ENCODE measurements around the gene INPP5A.

The INPP5A gene

DNA sequence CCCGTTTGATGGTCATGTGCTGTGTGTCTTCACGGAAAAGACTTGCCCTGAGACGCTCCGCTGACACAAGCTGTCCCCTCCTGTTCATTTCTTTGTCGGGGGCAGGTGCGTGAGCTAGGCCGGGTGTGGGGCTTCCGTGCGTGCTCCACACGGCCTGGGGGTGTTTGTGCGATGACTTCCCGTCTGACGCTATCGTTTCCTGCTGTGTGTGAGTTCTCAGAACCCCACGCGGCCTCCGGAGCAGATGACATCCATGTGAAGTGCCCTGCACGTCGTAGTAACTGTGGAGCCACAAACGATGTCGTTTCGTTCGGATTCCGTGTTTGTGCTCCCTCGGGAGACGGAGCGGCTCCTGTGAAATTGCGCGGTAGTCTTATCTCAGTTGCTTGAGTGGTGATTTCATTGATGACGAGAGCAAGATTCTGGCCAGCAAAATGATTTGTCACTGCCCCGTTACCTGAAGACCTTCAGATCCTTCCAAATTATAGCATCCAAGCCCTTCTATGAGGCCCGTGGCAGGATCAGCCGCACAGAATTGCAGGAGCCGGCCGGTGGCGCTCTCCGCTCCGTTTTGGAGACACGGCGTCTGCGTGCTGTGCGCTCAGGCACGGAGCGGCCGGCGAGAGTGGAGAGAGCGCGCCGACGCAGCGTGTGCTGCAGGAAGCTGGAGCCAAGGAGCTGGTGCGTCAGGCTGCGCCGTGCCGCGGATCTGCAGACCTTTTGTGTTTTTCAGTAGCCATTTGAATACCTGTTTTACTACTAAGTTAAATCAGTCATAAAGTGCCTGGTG, 153.4 kb downstream of the INPP5A start:
- H3K4me3 ChIP-seq (ENCODE audit: low read length) = no peak overlapping the region
- no peaks in the 10 kb centered on the region for H3K36me3 ChIP-seq (ENCODE audit: control insufficient read depth, insufficient read depth, low read length)
- H3K9ac ChIP-seq (ENCODE audit: low read length) = no peak overlapping the region
- H3K27ac ChIP-seq (ENCODE audit: low read depth, low read length) = no peak overlapping the region
- H3K27me3 ChIP-seq (ENCODE audit: control insufficient read depth, insufficient read depth, low read length) = no peaks in the 10 kb centered on the region
- H3K4me1 ChIP-seq (ENCODE audit: control insufficient read depth, insufficient read depth, low read length) = no peaks in the 10 kb centered on the region

- no peaks in the 10 kb centered on the region for H3K4me1 ChIP-seq (ENCODE audit: control insufficient read depth, insufficient read depth, low read length)
- no peak overlapping the region for H3K9ac ChIP-seq (ENCODE audit: low read length)
- no peak overlapping the region for H3K27ac ChIP-seq (ENCODE audit: low read depth, low read length)
- no peak overlapping the region for H3K4me3 ChIP-seq (ENCODE audit: low read length)
- no peaks in the 10 kb centered on the region for H3K36me3 ChIP-seq (ENCODE audit: control insufficient read depth, insufficient read depth, low read length)
- H3K27me3 ChIP-seq (ENCODE audit: control insufficient read depth, insufficient read depth, low read length) = no peaks in the 10 kb centered on the region
Observed at GRCh38 chr10:132691711-132692153, 154.1 kb downstream of the INPP5A start.

DNA sequence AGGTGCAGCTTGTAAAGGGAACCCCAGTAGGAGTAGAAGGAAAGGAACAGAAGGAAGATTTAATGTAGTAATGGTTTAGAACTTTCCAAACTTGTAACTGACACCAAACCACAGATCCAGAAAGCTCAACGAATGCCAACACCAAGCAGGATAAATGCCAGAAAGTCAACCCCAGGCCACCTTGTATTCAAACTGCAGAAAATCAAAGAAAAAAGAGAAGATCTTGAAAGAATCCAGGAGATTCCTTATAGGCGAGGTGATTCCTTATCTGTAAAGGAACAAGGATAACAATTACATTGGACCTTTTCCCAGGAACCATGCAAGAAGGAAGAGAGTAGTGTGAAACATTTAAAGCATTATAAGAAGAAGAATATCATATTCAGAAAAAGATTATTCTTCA, 154.7 kb downstream of the INPP5A start:
- Histone ChIP-seq H3K36me3 (ENCODE audit: control insufficient read depth, insufficient read depth, low read length) (no peaks in the 10 kb centered on the region), H3K27me3 (ENCODE audit: control insufficient read depth, insufficient read depth, low read length) (no peaks in the 10 kb centered on the region), H3K4me3 (ENCODE audit: low read length) (no peak overlapping the region), H3K4me1 (ENCODE audit: control insufficient read depth, insufficient read depth, low read length) (no peaks in the 10 kb centered on the region), H3K9ac (ENCODE audit: low read length) (no peak overlapping the region), H3K27ac (ENCODE audit: low read depth, low read length) (no peak overlapping the region)

DNA sequence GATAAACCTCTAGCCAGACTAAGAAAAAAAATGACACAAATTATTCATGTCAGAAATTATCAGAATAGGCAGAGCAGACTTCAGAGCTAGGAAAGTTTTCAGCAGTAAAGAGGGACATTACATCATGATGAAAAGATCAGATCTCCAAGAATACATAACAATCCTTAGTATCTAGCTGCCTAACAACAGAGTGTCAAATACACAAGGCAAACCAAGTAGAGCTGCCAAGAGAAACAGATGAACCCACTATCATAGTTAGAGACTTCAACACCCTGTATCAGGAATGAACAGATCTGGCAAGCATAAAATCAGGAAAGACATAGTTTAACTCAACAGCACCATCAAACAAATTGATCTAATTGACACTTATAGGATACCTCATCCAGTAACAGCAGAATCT, 156.1 kb downstream of the INPP5A start:
- H3K9ac ChIP-seq (ENCODE audit: low read length) = no peak overlapping the region
- H3K36me3 ChIP-seq (ENCODE audit: control insufficient read depth, insufficient read depth, low read length) = peaks cover 7% of the 10 kb centered on the region
- no peaks in the 10 kb centered on the region for H3K27me3 ChIP-seq (ENCODE audit: control insufficient read depth, insufficient read depth, low read length)
- H3K27ac ChIP-seq (ENCODE audit: low read depth, low read length) = no peak overlapping the region
- no peak overlapping the region for H3K4me3 ChIP-seq (ENCODE audit: low read length)
- no peaks in the 10 kb centered on the region for H3K4me1 ChIP-seq (ENCODE audit: control insufficient read depth, insufficient read depth, low read length)

DNA sequence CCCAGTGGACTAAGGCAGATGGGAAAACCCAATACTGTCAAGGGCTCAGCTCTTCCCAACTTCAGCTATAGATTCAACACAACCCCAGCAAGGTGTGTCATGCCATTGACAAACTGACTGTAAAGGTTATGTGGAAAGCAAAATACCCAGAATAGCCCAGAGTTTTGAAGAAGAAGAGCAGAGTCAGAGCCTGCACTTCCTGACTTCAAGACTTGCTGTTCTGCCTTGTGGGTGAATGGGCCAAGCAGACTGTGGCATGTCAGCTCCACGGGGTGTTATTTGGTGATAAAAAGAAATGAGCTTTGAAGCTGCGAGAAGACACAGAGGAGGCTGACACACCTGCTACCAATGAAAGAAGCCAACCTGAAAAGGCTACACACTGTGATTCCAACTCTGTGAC, 158.6 kb downstream of the INPP5A start:
- Histone ChIP-seq H3K9ac (ENCODE audit: low read length) (no peak overlapping the region), H3K4me3 (ENCODE audit: low read length) (no peak overlapping the region), H3K27me3 (ENCODE audit: control insufficient read depth, insufficient read depth, low read length) (no peaks in the 10 kb centered on the region), H3K36me3 (ENCODE audit: control insufficient read depth, insufficient read depth, low read length) (peaks cover 9% of the 10 kb centered on the region), H3K27ac (ENCODE audit: low read depth, low read length) (no peak overlapping the region), H3K4me1 (ENCODE audit: control insufficient read depth, insufficient read depth, low read length) (peaks cover 9% of the 10 kb centered on the region)

DNA sequence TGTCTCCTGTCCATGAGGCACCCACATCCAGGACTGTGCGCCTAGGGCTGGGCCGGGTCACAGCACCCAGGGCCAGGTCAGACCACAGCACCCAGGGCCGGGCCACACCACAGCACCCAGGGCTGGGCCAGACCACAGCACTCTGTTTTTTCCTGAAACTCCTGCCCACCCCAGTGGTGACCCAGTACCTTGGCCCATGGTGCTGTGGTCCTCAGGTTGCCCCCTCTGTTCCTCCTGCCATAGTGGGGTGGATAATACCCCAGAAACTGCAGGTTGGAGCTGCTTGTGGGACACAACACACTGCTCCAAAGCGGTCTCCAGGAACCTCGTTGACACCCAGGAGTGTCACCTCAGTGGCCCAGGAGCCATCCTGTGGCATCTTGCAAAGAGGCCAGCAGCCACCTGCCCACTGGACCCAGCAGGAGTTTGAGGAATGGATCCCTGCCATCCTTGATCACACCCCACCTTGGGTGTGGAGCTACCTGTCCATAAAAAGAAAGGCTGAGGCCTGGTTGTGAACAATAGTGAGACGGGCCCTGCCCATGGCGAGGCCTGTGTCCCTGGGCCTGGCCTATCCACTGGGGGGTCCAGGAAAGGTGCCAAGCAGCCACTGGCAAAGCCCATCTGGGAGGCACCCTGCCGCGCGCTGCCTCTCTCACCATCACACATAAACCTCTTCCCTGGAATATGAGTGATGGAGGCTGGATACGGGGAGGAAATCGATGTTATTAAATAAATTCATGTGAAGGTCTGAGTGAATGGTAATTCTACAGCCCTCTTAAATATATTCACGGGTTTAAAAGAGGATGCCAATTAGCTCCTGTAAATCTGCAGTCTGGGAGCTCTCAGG, 159.4 kb downstream of the INPP5A start:
- peaks cover 9% of the 10 kb centered on the region for H3K36me3 ChIP-seq (ENCODE audit: control insufficient read depth, insufficient read depth, low read length)
- no peak overlapping the region for H3K27ac ChIP-seq (ENCODE audit: low read depth, low read length)
- H3K4me3 ChIP-seq (ENCODE audit: low read length) = no peak overlapping the region
- H3K27me3 ChIP-seq (ENCODE audit: control insufficient read depth, insufficient read depth, low read length) = no peaks in the 10 kb centered on the region
- H3K4me1 ChIP-seq (ENCODE audit: control insufficient read depth, insufficient read depth, low read length) = peaks cover 9% of the 10 kb centered on the region
- H3K9ac ChIP-seq (ENCODE audit: low read length) = no peak overlapping the region

DNA sequence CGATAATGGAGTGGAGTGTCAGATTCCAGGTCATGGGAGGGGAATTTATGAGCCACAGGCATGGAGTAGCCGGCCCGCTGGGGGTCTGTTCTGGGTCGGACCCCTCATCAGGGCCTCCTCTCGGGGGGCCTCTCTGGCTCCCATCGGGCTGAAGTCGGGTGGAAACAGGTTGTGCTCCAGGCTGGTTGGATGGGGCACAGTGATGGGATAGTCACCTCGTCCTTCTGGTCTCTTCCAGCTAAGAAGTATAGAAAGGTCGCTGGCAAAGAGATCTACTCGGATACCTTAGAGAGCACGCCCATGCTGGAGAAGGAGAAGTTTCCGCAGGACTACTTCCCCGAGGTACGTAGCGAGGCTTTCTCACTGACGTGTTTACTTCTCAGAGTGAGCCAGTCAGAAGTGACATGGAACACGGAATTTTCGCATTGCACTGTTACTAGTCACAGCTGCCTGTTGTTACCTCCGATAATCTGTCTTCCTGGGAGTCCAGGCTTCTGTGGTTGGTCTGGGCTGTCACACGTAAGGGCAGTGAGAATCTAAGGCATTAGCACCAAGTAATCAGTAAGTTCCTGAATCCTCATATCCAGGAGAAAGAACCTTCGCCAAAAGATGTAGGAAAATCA, 160.1 kb downstream of the INPP5A start:
- Histone ChIP-seq H3K4me3 (ENCODE audit: low read length) (no peak overlapping the region), H3K36me3 (ENCODE audit: control insufficient read depth, insufficient read depth, low read length) (peaks cover 9% of the 10 kb centered on the region), H3K9ac (ENCODE audit: low read length) (no peak overlapping the region), H3K4me1 (ENCODE audit: control insufficient read depth, insufficient read depth, low read length) (peaks cover 9% of the 10 kb centered on the region), H3K27ac (ENCODE audit: low read depth, low read length) (no peak overlapping the region), H3K27me3 (ENCODE audit: control insufficient read depth, insufficient read depth, low read length) (no peaks in the 10 kb centered on the region)

GRCh38 chr10:132698211-132698751, 160.7 kb downstream of the INPP5A start:
- Histone ChIP-seq H3K4me1 (ENCODE audit: control insufficient read depth, insufficient read depth, low read length) (peaks cover 9% of the 10 kb centered on the region), H3K27ac (ENCODE audit: low read depth, low read length) (no peak overlapping the region)

GRCh38 chr10:132698761-132699391, 161.3 kb downstream of the INPP5A start:
- H3K4me1 ChIP-seq (ENCODE audit: control insufficient read depth, insufficient read depth, low read length) = peaks cover 9% of the 10 kb centered on the region
- peaks cover 9% of the 10 kb centered on the region for H3K36me3 ChIP-seq (ENCODE audit: control insufficient read depth, insufficient read depth, low read length)
- H3K4me3 ChIP-seq (ENCODE audit: low read length) = no peak overlapping the region
- H3K27me3 ChIP-seq (ENCODE audit: control insufficient read depth, insufficient read depth, low read length) = no peaks in the 10 kb centered on the region
- H3K27ac ChIP-seq (ENCODE audit: low read depth, low read length) = no peak overlapping the region
- H3K9ac ChIP-seq (ENCODE audit: low read length) = no peak overlapping the region

More at GRCh38 chr10:132698211-132698751, 160.7 kb downstream of the INPP5A start:
- H3K4me3 ChIP-seq (ENCODE audit: low read length) = no peak overlapping the region
- peaks cover 9% of the 10 kb centered on the region for H3K36me3 ChIP-seq (ENCODE audit: control insufficient read depth, insufficient read depth, low read length)
- no peaks in the 10 kb centered on the region for H3K27me3 ChIP-seq (ENCODE audit: control insufficient read depth, insufficient read depth, low read length)
- no peak overlapping the region for H3K9ac ChIP-seq (ENCODE audit: low read length)

DNA sequence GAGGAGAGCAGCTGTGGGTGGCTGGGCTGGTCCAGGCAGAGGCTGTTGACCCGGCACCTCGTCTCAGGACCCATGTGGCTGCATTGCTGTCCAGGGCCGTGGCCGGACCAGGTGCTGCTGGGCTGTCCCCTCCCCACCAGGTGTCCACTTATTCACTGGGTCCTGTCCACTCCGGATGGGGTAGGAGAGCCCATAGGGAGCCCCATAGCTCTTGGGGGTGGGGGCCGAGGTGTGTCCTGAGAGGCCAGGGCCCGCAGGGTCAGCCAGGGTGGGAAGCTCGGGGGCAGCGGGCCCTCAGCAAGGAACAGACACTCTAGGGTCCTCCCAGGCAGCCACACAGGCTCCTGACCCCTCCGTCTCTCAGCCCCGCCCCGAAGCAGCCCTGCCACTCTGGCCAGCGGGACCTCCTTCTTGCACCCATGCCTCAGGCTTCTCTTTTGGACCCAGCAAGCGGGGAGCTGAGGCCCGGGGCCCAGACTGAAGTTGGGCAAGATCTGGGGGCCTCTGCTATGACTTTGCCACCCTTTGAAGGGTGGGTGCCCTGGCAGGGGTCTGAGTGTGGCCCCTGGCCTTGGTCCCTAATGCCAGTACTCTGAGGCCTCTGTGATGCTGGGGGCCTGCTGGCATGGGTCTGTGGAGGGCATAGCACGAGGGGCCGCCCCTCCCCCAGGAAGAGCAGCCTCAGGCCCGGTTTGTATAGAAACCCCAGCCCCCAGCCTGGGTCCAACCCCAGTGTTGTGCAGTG, 162.0 kb downstream of the INPP5A start:
- peaks cover 9% of the 10 kb centered on the region for H3K4me1 ChIP-seq (ENCODE audit: control insufficient read depth, insufficient read depth, low read length)
- no peak overlapping the region for H3K4me3 ChIP-seq (ENCODE audit: low read length)
- peak overlapping the region; percentile 51 for H3K27ac ChIP-seq (ENCODE audit: low read depth, low read length)
- no peaks in the 10 kb centered on the region for H3K27me3 ChIP-seq (ENCODE audit: control insufficient read depth, insufficient read depth, low read length)
- no peak overlapping the region for H3K9ac ChIP-seq (ENCODE audit: low read length)
- peaks cover 9% of the 10 kb centered on the region for H3K36me3 ChIP-seq (ENCODE audit: control insufficient read depth, insufficient read depth, low read length)

Data from rectal smooth muscle tissue (tissue), 1 donor.